Neural cell (in vitro differentiated cells): ENCODE measurements around the gene CAMKMT. TPM values are rescaled to one million over a fixed set of nuclear protein-coding genes. Genes with fewer than 3 reads are reported as not detected.

Experiments used
- H2AFZ ChIP-seq: fragments of 200-600, 300-800 bp; sonication (generic), shearing (Covaris generic); 2 replicates; pipeline ENCODE4 v1.6.0; 2014; ENCODE audit warnings: low read depth, mild to moderate bottlenecking, antibody characterized with exemption, low read length, moderate library complexity
- H3F3A ChIP-seq: fragments of 200-600 bp; shearing (Covaris generic); 2 replicates; pipeline ENCODE4 v1.6.1; 2016; ENCODE audit warnings: mild to moderate bottlenecking, moderate library complexity, mixed read lengths, antibody characterized with exemption, low read length; ENCODE audit not compliant: insufficient read depth, poor library complexity, severe bottlenecking
- H3K27ac ChIP-seq: fragments of 200-600, 300-800 bp; sonication (generic), shearing (Covaris generic); 2 replicates; pipeline ENCODE4 v1.5.1; 2014; ENCODE audit warnings: mild to moderate bottlenecking, low read length, moderate library complexity
- H3K27me3 ChIP-seq: fragments of 300-800, 200-600 bp; sonication (generic), shearing (Covaris generic); 2 replicates; pipeline ENCODE4 v1.6.0; 2014; ENCODE audit warnings: mild to moderate bottlenecking, low read depth, low read length, moderate library complexity; ENCODE audit not compliant: insufficient read depth
- H3K36me3 ChIP-seq: fragments of 300-800, 200-600 bp; sonication (generic), shearing (Covaris generic); 2 replicates; pipeline ENCODE4 v1.5.1; 2014; ENCODE audit warnings: mild to moderate bottlenecking, antibody characterized with exemption, low read length, moderate library complexity; ENCODE audit not compliant: insufficient read depth
- H3K4me2 ChIP-seq: fragments of 300-800, 200-600 bp; sonication (generic), shearing (Covaris generic); 2 replicates; pipeline ENCODE4 v1.6.0; 2014; ENCODE audit warnings: mild to moderate bottlenecking, low read length
- H3K4me3 ChIP-seq: fragments of 300-800, 200-600 bp; sonication (generic), shearing (Covaris generic); 2 replicates; pipeline ENCODE4 v1.5.1; 2014; ENCODE audit warnings: mild to moderate bottlenecking, low read length, moderate library complexity
- H3K79me2 ChIP-seq: fragments of 200-600 bp; shearing (Covaris generic); replicated peaks from 2 replicates; pipeline ENCODE4 v1.6.0; 2014; ENCODE audit warnings: mild to moderate bottlenecking, low read length, moderate library complexity; ENCODE audit not compliant: insufficient read depth
- H3K9ac ChIP-seq: fragments of 300-800, 200-600 bp; sonication (generic), shearing (Covaris generic); 2 replicates; pipeline ENCODE4 v1.6.1; 2016; ENCODE audit warnings: mild to moderate bottlenecking, low read length, mixed read lengths
- H3K9me2 ChIP-seq: fragments of 200-600 bp; shearing (Covaris generic); 2 replicates; pipeline ENCODE4 v1.6.1; 2016; ENCODE audit warnings: mild to moderate bottlenecking, low read length, mixed read lengths; ENCODE audit not compliant: insufficient read depth
- H3K9me3 ChIP-seq: fragments of 200-600, 300-800 bp; sonication (generic), shearing (Covaris generic); 2 replicates; pipeline ENCODE4 v1.6.1; 2016; ENCODE audit warnings: mild to moderate bottlenecking, mixed run types, low read length, moderate library complexity, mixed read lengths
- H4K20me1 ChIP-seq: fragments of 200-600 bp; shearing (Covaris generic); 2 replicates; pipeline ENCODE4 v1.6.1; 2016; ENCODE audit warnings: mild to moderate bottlenecking, mixed run types; ENCODE audit not compliant: insufficient read depth
- CTCF ChIP-seq: fragments of 450-650 bp; IDR thresholded peaks from 2 replicates; pipeline ENCODE4 v1.5.1; 2014; ENCODE audit warnings: antibody characterized with exemption, mild to moderate bottlenecking, moderate library complexity; ENCODE audit not compliant: poor library complexity, severe bottlenecking
- EP300 ChIP-seq: fragments of 450-650 bp; conservative IDR thresholded peaks from 2 replicates; pipeline ENCODE4 v1.6.1; 2014; ENCODE audit warnings: antibody characterized with exemption, mild to moderate bottlenecking, moderate library complexity; ENCODE audit not compliant: poor library complexity, severe bottlenecking
- EZH2 ChIP-seq: fragments of 200-600, 300-800 bp; shearing (Covaris generic), sonication (generic); IDR thresholded peaks from 2 replicates; pipeline ENCODE4 v1.6.1; 2014; ENCODE audit warnings: antibody characterized with exemption, low read length, borderline replicate concordance, mild to moderate bottlenecking; ENCODE audit not compliant: insufficient read depth, poor library complexity, severe bottlenecking
- MXI1 ChIP-seq: fragments of 450-650 bp; conservative IDR thresholded peaks from 2 replicates; pipeline ENCODE4 v1.6.1; 2014; ENCODE audit warnings: antibody characterized with exemption, mild to moderate bottlenecking; ENCODE audit not compliant: poor library complexity, severe bottlenecking
- POLR2AphosphoS5 ChIP-seq: IDR thresholded peaks from 2 replicates; pipeline ENCODE4 v1.6.1; 2012
- RAD21 ChIP-seq: fragments of 450-650 bp; conservative IDR thresholded peaks from 2 replicates; pipeline ENCODE4 v1.6.1; 2014; ENCODE audit warnings: antibody characterized with exemption, mild to moderate bottlenecking, moderate library complexity
- SMC3 ChIP-seq: fragments of 450-650 bp; conservative IDR thresholded peaks from 2 replicates; pipeline ENCODE4 v1.6.1; 2014; ENCODE audit warnings: antibody characterized with exemption, mild to moderate bottlenecking, moderate library complexity; ENCODE audit not compliant: poor library complexity
- TAF1 ChIP-seq: IDR thresholded peaks from 2 replicates; pipeline ENCODE4 v1.6.1; 2012; ENCODE audit warnings: low read depth
- polyA plus RNA-seq: library from polyadenylated mRNA; depleted of rRNA; stranded (reverse); fragments of >200 nt; gene quantifications from 2 replicates; pipeline ENCODE4 v1.2.3, GENCODE V29; 2014
- TF ChIP-seq, protein P1 (sequence below): IDR thresholded peaks from 2 replicates; pipeline ENCODE4 v1.6.1; 2012; ENCODE audit warnings: borderline replicate concordance

Gene CAMKMT
- polyA plus RNA-seq, 1 donor from 2014 or later, result 5.1 TPM

DNA sequence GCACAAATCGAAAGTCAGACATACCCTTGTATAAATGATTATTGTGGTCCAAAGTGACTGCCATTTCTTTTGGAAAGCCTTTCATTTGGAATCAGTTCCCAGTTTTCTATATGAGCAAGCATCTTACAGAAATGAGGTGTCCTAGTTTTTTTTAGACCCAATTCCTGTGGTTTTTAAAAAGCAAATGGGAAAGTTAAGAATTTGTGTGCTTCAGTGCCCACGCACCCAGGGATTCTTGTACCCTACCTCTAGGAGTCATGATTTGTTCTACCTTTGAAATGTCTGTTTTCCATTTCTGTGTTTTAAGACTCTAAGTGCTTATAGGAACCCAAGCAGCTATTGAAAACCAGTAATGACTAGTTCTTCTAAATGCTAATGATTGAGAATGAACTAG is 218.1 kb downstream of the CAMKMT start:
- Histone ChIP-seq H3K4me2 (peak overlapping the region; percentile 3), H3K27me3 (no peaks in the 10 kb centered on the region), H3K79me2 (no peaks in the 10 kb centered on the region), H3K9me2 (no peaks in the 10 kb centered on the region), H4K20me1 (no peaks in the 10 kb centered on the region), H3K9me3 (no peaks in the 10 kb centered on the region), H3K36me3 (no peaks in the 10 kb centered on the region), H2AFZ (no peak overlapping the region), H3K9ac (no peak overlapping the region), H3K4me3 (peak overlapping the region; percentile 34), H3F3A (peaks cover 4% of the 10 kb centered on the region), H3K27ac (peak overlapping the region; percentile 36)
- TF ChIP-seq TAF1 (no peak), CTCF (no peak), EZH2 (no peak), POLR2AphosphoS5 (no peak)

GRCh38 chr2:44580875-44581515 is 219.2 kb downstream of the CAMKMT start:
- H3K4me3 ChIP-seq, result no peak overlapping the region
- TF ChIP-seq CTCF (no peak), MXI1 (no peak), EP300 (no peak), SMC3 (no peak), TAF1 (no peak), RAD21 (no peak), POLR2AphosphoS5 (no peak), EZH2 (no peak)
- TF ChIP-seq, protein P1, sequence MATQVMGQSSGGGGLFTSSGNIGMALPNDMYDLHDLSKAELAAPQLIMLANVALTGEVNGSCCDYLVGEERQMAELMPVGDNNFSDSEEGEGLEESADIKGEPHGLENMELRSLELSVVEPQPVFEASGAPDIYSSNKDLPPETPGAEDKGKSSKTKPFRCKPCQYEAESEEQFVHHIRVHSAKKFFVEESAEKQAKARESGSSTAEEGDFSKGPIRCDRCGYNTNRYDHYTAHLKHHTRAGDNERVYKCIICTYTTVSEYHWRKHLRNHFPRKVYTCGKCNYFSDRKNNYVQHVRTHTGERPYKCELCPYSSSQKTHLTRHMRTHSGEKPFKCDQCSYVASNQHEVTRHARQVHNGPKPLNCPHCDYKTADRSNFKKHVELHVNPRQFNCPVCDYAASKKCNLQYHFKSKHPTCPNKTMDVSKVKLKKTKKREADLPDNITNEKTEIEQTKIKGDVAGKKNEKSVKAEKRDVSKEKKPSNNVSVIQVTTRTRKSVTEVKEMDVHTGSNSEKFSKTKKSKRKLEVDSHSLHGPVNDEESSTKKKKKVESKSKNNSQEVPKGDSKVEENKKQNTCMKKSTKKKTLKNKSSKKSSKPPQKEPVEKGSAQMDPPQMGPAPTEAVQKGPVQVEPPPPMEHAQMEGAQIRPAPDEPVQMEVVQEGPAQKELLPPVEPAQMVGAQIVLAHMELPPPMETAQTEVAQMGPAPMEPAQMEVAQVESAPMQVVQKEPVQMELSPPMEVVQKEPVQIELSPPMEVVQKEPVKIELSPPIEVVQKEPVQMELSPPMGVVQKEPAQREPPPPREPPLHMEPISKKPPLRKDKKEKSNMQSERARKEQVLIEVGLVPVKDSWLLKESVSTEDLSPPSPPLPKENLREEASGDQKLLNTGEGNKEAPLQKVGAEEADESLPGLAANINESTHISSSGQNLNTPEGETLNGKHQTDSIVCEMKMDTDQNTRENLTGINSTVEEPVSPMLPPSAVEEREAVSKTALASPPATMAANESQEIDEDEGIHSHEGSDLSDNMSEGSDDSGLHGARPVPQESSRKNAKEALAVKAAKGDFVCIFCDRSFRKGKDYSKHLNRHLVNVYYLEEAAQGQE, result no peak
- H4K20me1 ChIP-seq, result no peaks in the 10 kb centered on the region
- H3K27me3 ChIP-seq, result no peaks in the 10 kb centered on the region
- no peaks in the 10 kb centered on the region for H3K9me2 ChIP-seq
- H3K27ac ChIP-seq, result no peak overlapping the region
- H3K79me2 ChIP-seq, result no peaks in the 10 kb centered on the region
- H3K9me3 ChIP-seq, result no peaks in the 10 kb centered on the region
- no peak overlapping the region for H2AFZ ChIP-seq
- no peaks in the 10 kb centered on the region for H3K36me3 ChIP-seq
- H3K4me2 ChIP-seq, result no peak overlapping the region
- peaks cover 4% of the 10 kb centered on the region for H3F3A ChIP-seq
- H3K9ac ChIP-seq, result no peak overlapping the region
